Spleen (tissue), 11 donors: Measurements from ENCODE around the gene PDGFD. TPM values are rescaled to one million over a fixed set of nuclear protein-coding genes. Genes with fewer than 3 reads are reported as not detected.

ENCODE experiments used
- DNase-seq: peaks from one replicate; pipeline ENCODE4 v3.0.0-alpha.2; 2020
- H3K27ac ChIP-seq, 8 donors: fragments of 200-600 bp; sonication (generic) in 7 of 8; 1 replicate in 4 of 8; 2 replicates in 4 of 8; pipeline versions ENCODE4 v1.5.0 to v1.8.0; 2016 to 2021; ENCODE audit warnings: inconsistent platforms in 4 of 8, mild to moderate bottlenecking in 4 of 8, moderate library complexity in 1 of 8
- H3K27me3 ChIP-seq, 7 donors: fragments of 200-600 bp; sonication (generic) in 6 of 7; replicated peaks in 1 of 7; 1 replicate in 4 of 7; 2 replicates in 3 of 7; pipeline versions ENCODE4 v1.5.0 to v1.8.0; 2016 to 2021; ENCODE audit warnings: inconsistent platforms in 3 of 7, mild to moderate bottlenecking in 1 of 7
- H3K36me3 ChIP-seq, 6 donors: fragments of 200-600 bp; sonication (generic) in 5 of 6; 1 replicate in 4 of 6; 2 replicates in 2 of 6; pipeline versions ENCODE4 v1.5.0 to v1.8.0; 2016 to 2021; ENCODE audit warnings: inconsistent platforms in 2 of 6
- H3K4me1 ChIP-seq, 6 donors: fragments of 200-600 bp; sonication (generic) in 5 of 6; 1 replicate in 3 of 6; 2 replicates in 3 of 6; pipeline versions ENCODE4 v1.5.0 to v1.8.0; 2016 to 2021; ENCODE audit warnings: inconsistent platforms in 3 of 6
- H3K4me3 ChIP-seq, 8 donors: fragments of 200-600 bp; sonication (generic) in 7 of 8; 1 replicate in 4 of 8; 2 replicates in 4 of 8; pipeline versions ENCODE4 v1.5.0 to v1.8.0; 2016 to 2021; ENCODE audit warnings: inconsistent platforms in 4 of 8, mild to moderate bottlenecking in 4 of 8, moderate library complexity in 2 of 8
- H3K9me3 ChIP-seq, 8 donors: fragments of 200-600 bp; sonication (generic) in 7 of 8; 1 replicate in 4 of 8; 2 replicates in 4 of 8; pipeline versions ENCODE4 v1.5.0 to v1.8.0; 2016 to 2021; ENCODE audit warnings: inconsistent platforms in 4 of 8
- CTCF ChIP-seq, 11 experiments: fragments of 200-600 bp in 7 of 11; fragments of 450-650 bp in 4 of 11; sonication (generic) in 4 of 11; IDR thresholded peaks in 8 of 11; conservative IDR thresholded peaks in 3 of 11; 1 replicate in 7 of 11; 2 replicates in 4 of 11; pipeline versions ENCODE4 v1.4.0 to v1.8.0; 2016 to 2021; ENCODE audit warnings: antibody characterized with exemption in 11 of 11, inconsistent platforms in 4 of 11, mild to moderate bottlenecking in 1 of 11
- POLR2A ChIP-seq, 3 donors: fragments of 450-650 bp; IDR thresholded peaks; one replicate each; pipeline ENCODE4 v1.5.1; 2017; ENCODE audit warnings: antibody characterized with exemption in 3 of 3, mild to moderate bottlenecking in 1 of 3
- POLR2AphosphoS5 ChIP-seq, 3 donors: sonication (generic); formaldehyde crosslinking; IDR thresholded peaks; one replicate each; pipeline ENCODE4 v1.5.1; 2017; ENCODE audit warnings: antibody characterized with exemption in 3 of 3
- WGBS, 5 donors: extraction: QIAGEN DNeasy Blood & Tissue Kit in 3 of 5; methylation state at CpG; one replicate each; pipeline versions ENCODE4 v1.1.5 to v1.1.7; 2013 to 2018; 5-methylcytosine and 5-hydroxymethylcytosine counted together
- intact Hi-C: fragments of 100-400 bp; cut with DNase I; formaldehyde crosslinking; loops from one replicate; pipeline ENCODE4 v1.15.0; 2023; ENCODE audit warnings: low total_unique reads
- polyA plus RNA-seq, 3 donors: library from polyadenylated mRNA; stranded (reverse); fragments of 200-250 nt; gene quantifications; one replicate each; pipeline ENCODE4 v1.2.1, GENCODE V29; 2013
- total RNA-seq, 7 donors: library from RNA; depleted of rRNA in 3 of 7; stranded (reverse); fragments of >200 nt in 3 of 7; fragmentation: NEBNext Ultra II Directional in 4 of 7; extraction: Animal tissue kit (Norgen Biotek cat#: 25700) in 4 of 7; gene quantifications; one replicate each; pipeline versions ENCODE4 v1.1.0 to v1.2.1, GENCODE V29; 2016 to 2021
- donor health status: healthy with polysubstance abuse.
- donor health status: DM: no; HTN: no; CAD: no; lungs with moderate emphysema.
- donor health status: DM: no; HTN: no; CAD: no.
- donor health status: Bipolar disorder and iron deficiency.
- donor health status: healthy.
- donor health status: DM: no; HTN: no; CAD: no.
- donor health status: DM: yes; HTN: yes; CAD: no.

The PDGFD gene
- total and polyA plus RNA-seq, 10 donors: 0.43 to 7.1 (median 3.4) TPM

- no peaks in the 10 kb centered on the region for H3K9me3 ChIP-seq
- WGBS, 5 donors: 87 to 98% (median 95%) methylated on average over 1 of the region's 1 CpG
- no peak overlapping the region for H3K27ac ChIP-seq
- no peaks in the 10 kb centered on the region for H3K4me1 ChIP-seq
- intact Hi-C loops: no loop called here
- no peaks in the 10 kb centered on the region for H3K36me3 ChIP-seq
- peaks cover 0 to 4% (median 0%) of the 10 kb centered on the region in 7 donors for H3K27me3 ChIP-seq
- H3K4me3 ChIP-seq: no peak overlapping the region
- DNase-seq: no peak
- TF ChIP-seq POLR2AphosphoS5 (IDR thresholded peaks at IDR 0.05) (no peak), CTCF (IDR thresholded peaks at IDR 0.05 in 8 of 11, conservative IDR thresholded peaks at IDR 0.05 in 3 of 11) (no peak), POLR2A (IDR thresholded peaks at IDR 0.05) (no peak)
These were observed 11.8 kb upstream of the PDGFD start for GRCh38 chr11:104175769-104176168.

- Histone ChIP-seq H3K9me3 (no peaks in the 10 kb centered on the region), H3K4me3 (no peak overlapping the region), H3K4me1 (peaks cover 0 to 5% (median 3%) of the 10 kb centered on the region in 6 donors), H3K27ac (no peak overlapping the region), H3K27me3 (peaks cover 0 to 9% (median 2%) of the 10 kb centered on the region in 7 donors), H3K36me3 (no peaks in the 10 kb centered on the region)
- no peak for TF ChIP-seq CTCF (IDR thresholded peaks at IDR 0.05 in 8 of 11, conservative IDR thresholded peaks at IDR 0.05 in 3 of 11)
- no peak for TF ChIP-seq POLR2AphosphoS5 (IDR thresholded peaks at IDR 0.05)
- no peak for TF ChIP-seq POLR2A (IDR thresholded peaks at IDR 0.05)
- DNase-seq: no peak
- intact Hi-C loops: no loop called here
These were observed 5.1 kb upstream of the PDGFD start for GRCh38 chr11:104169091-104169490.

- Histone ChIP-seq H3K27ac (no peak overlapping the region), H3K4me1 (peaks cover 10 to 20% (median 17%) of the 10 kb centered on the region in 6 donors), H3K27me3 (peaks cover 0 to 41% (median 12%) of the 10 kb centered on the region in 7 donors), H3K4me3 (no peak overlapping the region), H3K36me3 (no peaks in the 10 kb centered on the region), H3K9me3 (no peaks in the 10 kb centered on the region)
- intact Hi-C loops: no loop called here
- 85 to 93% (median 89%) methylated on average over 7 of the region's 7 CpGs for WGBS, 5 donors
- TF ChIP-seq POLR2AphosphoS5 (IDR thresholded peaks at IDR 0.05): no peak
- no peak for TF ChIP-seq POLR2A (IDR thresholded peaks at IDR 0.05)
- TF ChIP-seq CTCF (IDR thresholded peaks at IDR 0.05 in 8 of 11, conservative IDR thresholded peaks at IDR 0.05 in 3 of 11): no peak
- peak; percentile 33 for DNase-seq
These were observed 1.1 kb upstream of the PDGFD start for GRCh38 chr11:104165014-104165413.

- H3K4me1 ChIP-seq: peaks cover 10 to 20% (median 17%) of the 10 kb centered on the region in 6 donors
- peak overlapping the region; percentile 10 to 74 (median 48) for H3K4me3 ChIP-seq
- intact Hi-C loops: no loop called here
- H3K9me3 ChIP-seq: no peaks in the 10 kb centered on the region
- peak overlapping the region in 3 of 8 donors; percentile 11 to 74 (median 45) for H3K27ac ChIP-seq
- TF ChIP-seq POLR2A (IDR thresholded peaks at IDR 0.05) (no peak), POLR2AphosphoS5 (IDR thresholded peaks at IDR 0.05) (no peak), CTCF (IDR thresholded peaks at IDR 0.05 in 8 of 11, conservative IDR thresholded peaks at IDR 0.05 in 3 of 11) (no peak)
- 3 to 5% (median 4%) methylated on average over 23 to 38 of the region's 38 CpGs for WGBS, 5 donors
- peak; percentile 56 for DNase-seq
- H3K27me3 ChIP-seq: peaks cover 0 to 41% (median 12%) of the 10 kb centered on the region in 7 donors
- H3K36me3 ChIP-seq: no peaks in the 10 kb centered on the region
These were observed 583 bp downstream of the PDGFD start for GRCh38 chr11:104163100-104164027.
